ENCODE data around the gene PRB3.

PRB3 gene

DNA sequence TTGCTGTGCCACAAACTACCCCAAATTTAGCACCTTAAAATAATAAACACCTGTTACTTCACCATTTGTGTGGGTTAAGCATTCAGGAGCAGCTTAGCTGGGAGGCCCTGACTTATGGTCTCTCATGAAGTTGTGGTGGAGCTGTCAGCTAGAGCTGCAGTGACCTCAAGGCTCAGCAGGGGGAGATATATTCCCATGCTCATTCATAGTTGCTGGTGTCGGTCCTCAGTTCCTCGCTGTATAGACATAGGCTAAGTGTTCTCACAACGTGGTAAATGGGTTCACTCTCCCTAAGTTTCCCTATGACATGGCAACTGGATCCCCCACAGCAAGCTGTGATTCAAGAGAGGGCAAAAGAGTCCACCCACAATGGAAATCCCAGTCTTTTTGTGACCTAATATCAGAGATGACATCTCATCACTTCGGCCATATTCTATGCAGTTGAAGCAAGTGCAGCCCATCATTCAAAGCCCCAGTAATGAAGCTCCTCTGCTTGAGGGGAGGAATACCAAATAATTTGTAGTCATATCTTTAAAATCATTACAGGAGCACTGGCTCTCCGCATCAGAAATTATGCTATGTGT lies 41.1 kb downstream of the PRB3 start:
- no peak overlapping the region for H3K27ac ChIP-seq (ENCODE audit: insufficient read depth, low read depth, low read length, poor library complexity, severe bottlenecking)
- H3K27me3 ChIP-seq (ENCODE audit: control insufficient read depth, insufficient read depth, low read length, poor library complexity, severe bottlenecking) = no peaks in the 10 kb centered on the region
- H3K4me3 ChIP-seq (ENCODE audit: insufficient read depth, low read depth, low read length) = no peak overlapping the region
- WGBS, 2 experiments = 31 to 49% methylated on average over 4 to 5 of the region's 5 CpGs
- no peaks in the 10 kb centered on the region for H3K4me1 ChIP-seq (ENCODE audit: control insufficient read depth, insufficient read depth, low read length)
- no peaks in the 10 kb centered on the region for H3K9me3 ChIP-seq (ENCODE audit: control insufficient read depth, low read length)
- no peaks in the 10 kb centered on the region for H3K36me3 ChIP-seq (ENCODE audit: control insufficient read depth, insufficient read depth, low read length)

DNA sequence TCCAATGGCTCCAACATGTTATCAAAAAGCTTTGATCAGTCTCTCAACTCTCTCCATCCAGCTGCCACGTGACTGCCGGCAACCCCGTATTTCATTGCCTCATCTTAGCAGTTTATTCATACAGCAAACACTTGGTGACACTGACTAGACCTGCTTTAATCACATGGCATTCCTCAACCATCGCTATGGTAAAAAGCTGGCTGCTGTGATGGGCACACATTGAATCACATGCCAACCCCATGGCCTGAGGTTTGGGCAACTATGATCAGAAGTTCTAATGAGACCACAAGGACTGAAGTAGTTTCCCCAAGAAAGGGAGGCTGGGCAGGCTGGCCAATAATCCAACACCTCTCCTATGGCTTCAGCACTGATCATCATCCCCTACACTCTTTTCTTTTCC lies 42.1 kb downstream of the PRB3 start:
- Histone ChIP-seq H3K9me3 (ENCODE audit: control insufficient read depth, low read length) (no peaks in the 10 kb centered on the region), H3K27ac (ENCODE audit: insufficient read depth, low read depth, low read length, poor library complexity, severe bottlenecking) (no peak overlapping the region), H3K4me3 (ENCODE audit: insufficient read depth, low read depth, low read length) (no peak overlapping the region), H3K36me3 (ENCODE audit: control insufficient read depth, insufficient read depth, low read length) (no peaks in the 10 kb centered on the region), H3K4me1 (ENCODE audit: control insufficient read depth, insufficient read depth, low read length) (no peaks in the 10 kb centered on the region), H3K27me3 (ENCODE audit: control insufficient read depth, insufficient read depth, low read length, poor library complexity, severe bottlenecking) (no peaks in the 10 kb centered on the region)
- WGBS, 2 experiments = 92 to 98% methylated on average over 4 of the region's 4 CpGs

All from ectodermal cell (in vitro differentiated cells).